HG03135 (cell line): Measurements from ENCODE around the gene LMNB1.
"Not testable (repeated sequence)": the region's sequence is repeated elsewhere in the genome, so short reads cannot be mapped to it uniquely, and the experiment has no call there.

Experiments used
- ATAC-seq: cut with Tn5 transposase; IDR thresholded peaks from one replicate; pipeline ENCODE4 v1.9.1; 2021; ENCODE audit warnings: mild to moderate bottlenecking, moderate library complexity; ENCODE audit not compliant: unreplicated experiment

LMNB1 gene

DNA sequence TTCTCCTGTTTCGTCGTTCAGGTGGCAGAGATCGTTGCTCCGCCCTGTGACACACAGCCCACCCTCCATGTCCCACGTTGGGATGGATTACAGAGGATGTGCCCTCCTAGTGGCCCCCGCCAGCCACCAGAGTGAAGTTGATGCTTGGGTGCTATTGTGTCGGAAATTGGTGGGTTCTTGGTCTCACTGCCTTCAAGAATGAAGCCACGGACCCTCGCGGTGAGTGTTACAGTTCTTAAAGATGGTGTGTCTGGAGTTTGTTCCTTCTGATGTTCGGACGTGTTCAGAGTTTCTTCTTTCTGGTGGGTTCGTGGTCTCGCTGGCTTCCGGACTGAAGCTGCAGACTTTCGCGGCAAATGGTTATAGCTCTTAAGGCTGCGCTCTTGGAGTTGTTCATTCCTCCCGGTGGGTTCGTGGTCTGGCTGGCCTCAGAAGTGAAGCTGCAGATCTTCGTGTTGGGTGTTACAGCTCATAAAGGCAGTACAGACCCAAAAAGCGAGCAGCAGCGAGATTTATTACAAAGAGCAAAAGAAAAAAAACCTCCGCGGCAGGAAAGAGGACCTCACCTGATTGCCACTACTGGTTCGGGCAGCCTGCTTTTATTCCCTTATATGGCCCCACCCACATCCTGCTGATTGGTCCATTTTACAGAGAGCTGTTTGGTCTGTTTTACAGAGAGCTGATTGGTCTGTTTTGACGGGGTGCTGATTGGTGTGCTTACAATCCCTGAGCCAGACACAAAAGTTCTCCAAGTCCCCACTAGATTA is 76.8 kb downstream of the LMNB1 start:
- not testable (repeated sequence) for ATAC-seq

DNA sequence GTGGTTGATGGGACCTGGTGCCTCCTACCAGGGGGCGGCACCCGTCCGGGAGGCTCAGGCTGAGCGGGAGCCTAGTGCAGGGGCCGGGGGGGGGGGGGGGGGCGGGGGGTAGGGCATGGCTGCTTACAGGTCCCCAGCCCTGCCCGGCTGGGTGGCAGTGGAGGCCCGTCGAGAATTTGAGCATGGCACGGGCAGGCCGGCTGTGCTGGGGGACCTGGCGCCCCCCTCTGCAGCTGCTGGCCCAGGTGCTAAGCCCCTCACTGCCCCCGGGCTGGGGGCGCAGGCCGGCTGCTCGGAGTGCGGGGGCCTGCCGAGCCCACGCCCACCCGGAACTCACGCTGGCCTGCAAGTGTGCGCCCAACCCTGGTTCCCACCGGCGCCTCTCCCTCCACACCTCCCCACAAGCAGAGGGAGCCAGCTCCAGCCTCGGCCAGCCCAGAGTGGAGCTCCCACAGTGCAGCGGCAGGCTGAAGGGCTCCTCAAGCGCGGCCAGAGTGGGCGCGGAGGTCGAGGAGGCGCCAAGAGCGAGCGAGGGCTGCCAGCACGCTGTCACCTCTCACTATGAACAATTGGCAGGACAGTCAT is 77.7 kb downstream of the LMNB1 start:
- no peak for ATAC-seq

DNA sequence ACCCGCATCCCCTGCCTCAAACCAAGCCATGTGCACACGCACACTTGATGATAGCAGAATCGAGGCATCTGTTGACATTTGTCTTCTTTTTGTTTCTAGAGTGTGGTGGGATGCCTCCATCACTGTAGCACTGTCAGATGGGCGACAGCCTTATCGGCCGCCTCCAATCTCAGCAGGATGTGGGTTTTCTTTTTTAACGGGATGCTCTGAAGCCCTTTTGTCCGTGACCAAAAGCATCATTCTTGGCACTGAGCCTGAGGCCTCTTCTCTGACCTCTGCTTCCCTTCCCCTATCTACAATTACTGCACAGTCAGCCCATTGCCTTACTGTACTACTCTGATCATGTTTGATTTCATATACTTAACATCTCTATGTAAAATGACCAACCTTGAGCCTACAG is 78.3 kb downstream of the LMNB1 start:
- ATAC-seq: no peak

- ATAC-seq: no peak
These were observed 80.8 kb downstream of the LMNB1 start for GRCh38 chr5:126857472-126858410.

DNA sequence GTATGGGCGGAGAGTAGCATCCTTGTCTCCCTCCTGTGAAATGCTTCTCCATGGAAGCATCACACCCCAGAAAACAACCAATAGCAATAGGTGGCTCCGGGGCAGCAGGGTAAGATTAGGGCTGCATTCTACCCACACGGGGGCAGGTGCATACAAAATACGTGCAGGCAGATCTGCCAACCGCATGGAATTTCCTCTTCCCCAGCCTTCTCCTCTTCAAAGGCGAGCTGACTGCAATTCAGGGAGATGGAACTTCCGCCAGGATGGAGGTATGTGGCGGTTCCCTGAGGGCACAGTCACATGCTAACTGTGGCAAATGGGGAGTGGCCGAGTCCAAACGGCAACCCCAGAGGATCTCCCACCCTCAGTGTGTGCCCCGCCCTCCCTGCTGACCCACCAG is 81.5 kb downstream of the LMNB1 start:
- ATAC-seq: no peak

- ATAC-seq: no peak
These were observed 86.5 kb downstream of the LMNB1 start for GRCh38 chr5:126863402-126863801.

DNA sequence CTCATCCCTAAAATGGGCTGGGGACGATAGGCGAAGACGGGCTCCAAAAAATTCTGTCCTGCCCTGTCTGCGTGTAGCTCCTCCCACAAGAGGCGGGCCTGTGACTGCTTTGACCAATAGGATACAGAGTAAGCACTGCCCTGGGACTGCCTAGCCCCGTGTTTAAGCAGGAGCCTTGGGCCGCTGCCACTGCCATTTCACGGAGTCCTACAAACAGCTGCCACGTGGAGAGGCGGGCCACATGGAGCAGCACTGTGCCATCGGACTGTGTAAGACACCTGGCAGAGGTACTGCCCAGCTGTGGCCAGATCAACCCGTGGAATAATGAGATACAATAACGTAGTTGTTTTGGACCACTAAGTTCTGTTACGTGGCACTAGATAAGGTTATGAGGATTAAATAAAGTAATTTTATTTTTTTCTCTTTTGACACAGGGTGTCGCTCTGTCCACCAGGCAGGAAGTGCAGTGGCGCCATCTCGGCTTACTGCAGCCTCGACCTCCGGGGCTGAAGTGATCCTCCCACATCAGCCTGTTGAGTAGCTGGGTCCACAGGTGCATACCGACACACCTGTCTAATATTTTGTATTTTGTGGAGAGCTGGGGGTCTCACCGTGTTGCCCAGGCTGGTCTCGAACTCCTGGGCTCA is 87.2 kb downstream of the LMNB1 start:
- ATAC-seq: no peak

- ATAC-seq: no peak
These were observed 88.4 kb downstream of the LMNB1 start for GRCh38 chr5:126865299-126865698.

DNA sequence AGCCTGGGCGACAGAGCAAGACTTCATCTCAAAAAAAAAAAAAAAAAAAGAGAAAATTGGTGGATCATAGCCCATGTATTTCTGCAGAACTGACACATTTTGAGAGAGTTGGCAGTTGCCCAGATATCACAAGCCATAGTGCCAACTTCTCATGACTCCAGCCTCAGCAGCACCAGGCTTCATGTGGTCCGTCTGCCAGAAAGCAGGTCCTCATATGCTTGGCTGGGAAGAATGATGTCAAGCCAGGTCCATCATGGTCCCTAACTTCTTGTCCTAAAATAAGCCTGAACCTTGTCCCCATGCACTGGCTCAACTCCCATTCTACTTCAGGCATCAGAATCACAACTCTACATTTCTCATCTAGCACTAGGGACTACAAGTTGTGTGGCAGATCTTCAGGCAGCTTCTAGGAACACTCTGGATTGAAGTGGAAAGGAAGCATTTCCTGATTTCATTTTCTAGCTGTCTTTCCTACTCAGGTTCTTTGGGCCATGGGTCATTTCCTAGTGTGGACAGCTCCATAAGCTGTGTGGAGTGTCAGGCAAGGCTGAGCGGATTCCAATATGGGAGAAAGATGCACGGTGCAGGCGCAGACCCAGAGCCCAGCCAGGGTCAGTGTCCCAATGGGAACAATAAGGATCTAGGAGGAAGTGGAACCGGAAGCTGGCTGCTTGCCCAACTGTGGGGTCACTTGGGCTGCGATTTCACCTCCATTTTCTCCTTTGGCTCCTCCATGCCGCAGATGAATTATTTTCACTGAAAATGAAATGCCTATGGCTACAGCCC is 90.1 kb downstream of the LMNB1 start:
- no peak for ATAC-seq

DNA sequence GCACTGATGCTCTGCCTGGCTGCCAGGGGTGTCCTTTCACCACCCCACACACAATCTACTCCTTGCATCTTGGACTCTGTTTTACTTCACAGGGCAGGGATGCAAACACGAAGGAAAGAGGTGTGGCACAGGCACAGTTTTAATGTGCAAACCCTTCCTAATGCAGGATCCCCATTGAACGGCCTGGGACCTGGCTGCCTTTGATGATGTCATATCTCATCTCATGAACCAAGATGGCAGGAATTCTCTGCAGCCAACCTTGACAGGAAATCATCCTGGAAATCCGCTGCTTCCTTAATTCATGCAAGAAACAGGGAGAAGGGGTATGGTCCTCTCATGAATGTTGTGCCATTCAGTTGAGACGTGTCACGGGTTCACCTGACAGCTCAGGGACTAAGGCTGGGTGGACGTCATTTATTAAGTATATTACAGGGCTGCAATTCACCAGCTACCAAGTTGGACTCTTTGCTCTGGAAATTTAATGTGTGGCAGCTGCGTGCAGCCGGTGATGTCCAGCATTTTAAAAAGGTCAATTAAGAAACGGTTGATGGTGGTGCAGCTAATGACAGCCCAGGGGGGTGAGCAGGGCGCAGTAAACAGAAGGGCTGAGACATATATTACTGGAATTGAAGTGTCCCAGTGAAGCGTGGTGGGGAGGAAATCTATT is 91.5 kb downstream of the LMNB1 start:
- ATAC-seq: no peak

DNA sequence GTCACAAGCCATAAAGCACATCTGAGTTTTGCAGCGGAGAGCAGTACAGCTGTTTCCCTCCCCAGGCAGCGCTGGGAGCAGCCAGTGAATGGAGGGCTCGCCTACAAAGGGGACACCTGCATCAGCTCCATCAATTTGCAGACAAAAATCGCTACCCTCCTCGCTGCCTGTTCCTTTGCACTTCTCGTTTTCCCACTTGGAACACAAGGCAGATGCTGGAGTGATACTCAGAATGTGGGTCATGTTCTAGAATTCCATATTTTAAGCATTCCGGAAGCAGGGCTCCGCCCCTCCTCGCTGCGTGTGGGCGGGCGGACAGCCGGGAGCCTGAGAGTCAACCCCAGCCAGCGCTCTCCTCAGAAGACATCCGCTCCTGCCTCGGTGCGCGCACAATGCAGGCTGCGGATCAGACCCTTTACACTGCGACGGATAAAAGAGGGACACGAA is 92.1 kb downstream of the LMNB1 start:
- no peak for ATAC-seq

- no peak for ATAC-seq
These were observed 94.5 kb downstream of the LMNB1 start for GRCh38 chr5:126871441-126871840.

- ATAC-seq: no peak
These were observed 95.8 kb downstream of the LMNB1 start for GRCh38 chr5:126872561-126873354.

DNA sequence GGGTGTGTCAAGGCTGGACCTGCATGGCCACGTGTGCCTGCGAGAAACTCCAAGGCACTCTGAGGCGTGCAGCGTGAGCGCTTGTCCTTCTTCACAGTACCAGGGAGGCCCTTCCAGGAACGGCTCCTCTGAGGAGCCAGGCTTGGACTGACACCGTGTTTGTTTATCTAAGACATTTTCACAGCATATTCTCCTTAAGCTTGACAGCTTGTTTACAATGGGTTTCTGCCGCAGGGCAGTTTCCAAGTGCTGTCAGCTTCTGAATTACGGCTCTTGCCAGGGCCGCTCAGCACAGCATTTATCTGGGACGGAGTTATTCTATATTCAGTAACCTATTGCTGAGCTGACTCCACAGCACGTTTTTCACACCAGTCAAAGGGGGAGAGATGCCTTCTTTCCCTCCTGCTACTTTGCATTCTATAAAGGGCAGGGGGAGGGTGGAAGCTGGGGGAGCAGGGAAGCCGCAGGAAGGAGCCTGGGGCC is 98.4 kb downstream of the LMNB1 start:
- no peak for ATAC-seq

GRCh38 chr5:126877602-126878001 is 100.7 kb downstream of the LMNB1 start:
- no peak for ATAC-seq

DNA sequence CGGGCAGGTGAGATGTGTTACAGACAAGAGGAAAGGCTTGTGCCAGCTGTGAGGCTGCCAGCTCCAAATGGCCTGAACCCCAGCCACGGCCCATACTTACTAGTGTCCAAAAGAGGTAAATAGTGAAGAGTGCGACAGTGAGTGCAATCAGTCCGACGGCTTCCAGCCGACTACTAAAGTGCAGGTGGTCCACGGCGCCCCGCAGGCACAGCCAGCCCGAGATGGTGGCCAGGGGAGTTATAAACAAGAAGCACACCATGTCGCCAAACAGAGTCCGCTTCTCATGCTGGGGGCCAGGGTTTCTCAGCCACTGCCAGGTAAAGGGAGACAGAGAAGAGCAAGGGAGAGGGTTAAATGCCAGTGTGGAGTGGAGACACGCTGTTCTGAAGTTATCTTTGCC is 101.1 kb downstream of the LMNB1 start:
- no peak for ATAC-seq

DNA sequence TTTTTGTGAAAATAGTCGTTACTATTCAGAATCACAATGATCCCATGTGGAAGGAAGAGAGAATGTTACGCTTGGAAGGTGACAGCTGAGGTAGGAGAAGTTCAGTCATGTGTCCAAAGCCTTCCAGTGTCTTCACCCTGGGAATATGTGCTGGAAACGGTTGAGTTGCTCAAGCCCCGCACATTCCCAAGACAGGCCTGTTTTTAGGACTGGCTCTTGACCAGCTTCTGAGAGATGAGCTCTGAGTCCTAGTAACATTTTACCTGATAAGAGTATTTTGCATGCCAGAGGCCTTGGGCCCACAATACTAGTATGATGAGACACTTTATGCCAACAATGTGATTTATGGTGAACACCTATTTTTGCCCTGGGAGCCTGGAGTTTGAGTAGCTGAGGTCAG is 101.7 kb downstream of the LMNB1 start:
- no peak for ATAC-seq

DNA sequence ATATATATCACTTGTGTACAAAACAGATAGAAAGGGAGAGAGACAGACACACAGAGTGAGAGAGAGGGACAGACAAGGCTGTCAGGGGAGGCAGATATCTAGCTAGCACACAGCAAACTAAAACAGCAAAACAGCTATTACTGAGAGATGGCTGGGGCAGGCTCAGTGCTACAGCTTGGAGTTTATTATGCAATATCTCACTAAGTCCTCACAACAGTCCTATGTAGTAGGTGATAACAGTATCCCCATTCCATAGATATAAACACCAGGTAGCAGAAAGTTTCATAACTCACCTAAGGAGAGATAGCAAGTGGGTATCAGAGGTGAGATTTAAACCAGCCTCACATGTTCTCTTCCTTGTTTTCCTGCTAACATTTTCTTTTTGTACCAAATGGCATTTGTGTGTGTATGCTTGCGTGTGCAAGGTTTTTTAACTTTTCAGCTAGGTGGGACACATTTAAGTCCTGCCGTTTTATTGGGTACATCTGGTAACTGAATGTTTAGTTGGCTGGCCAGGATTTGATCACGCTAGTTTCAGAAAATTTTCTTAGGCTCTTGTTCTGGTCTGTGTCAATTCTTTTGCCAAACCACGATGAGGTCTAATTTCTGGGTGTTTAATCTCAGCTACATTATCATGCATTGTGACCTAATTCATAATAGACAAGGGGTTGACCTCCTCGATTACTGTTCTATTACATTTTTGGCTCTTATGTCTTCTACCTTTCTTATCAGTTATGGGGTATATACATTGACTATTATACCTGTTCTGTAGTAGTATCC is 105.1 kb downstream of the LMNB1 start:
- ATAC-seq: no peak
